T-helper 1 cell treated with Interleukin-12 subunit alpha and Interleukin-12 subunit beta and Interleukin-4 antibody, amounts not matched to agents 30 μg/mL and 1 μg/mL, for 36 hours (primary cell): ENCODE measurements around the gene ST6GALNAC5.

ENCODE experiments used
- H3K27ac Mint-ChIP-seq: one replicate; pipeline ENCODE4 v1.8.0; 2021; ENCODE audit warnings: mild to moderate bottlenecking, mixed read lengths
- H3K27me3 Mint-ChIP-seq: one replicate; pipeline ENCODE4 v1.8.0; 2021; ENCODE audit warnings: low read depth, mixed read lengths
- H3K36me3 Mint-ChIP-seq: one replicate; pipeline ENCODE4 v1.8.0; 2021; ENCODE audit warnings: low read depth, mixed read lengths
- H3K4me1 Mint-ChIP-seq: one replicate; pipeline ENCODE4 v1.8.0; 2021; ENCODE audit warnings: low read depth, mixed read lengths
- H3K4me3 Mint-ChIP-seq: one replicate; pipeline ENCODE4 v1.8.0; 2021; ENCODE audit warnings: mild to moderate bottlenecking, moderate library complexity, mixed read lengths
- H3K9me3 Mint-ChIP-seq: one replicate; pipeline ENCODE4 v1.8.0; 2021; ENCODE audit warnings: mixed read lengths

The ST6GALNAC5 gene

GRCh38 chr1:76881762-76882161, 14.5 kb downstream of the ST6GALNAC5 start:
- Mint-ChIP-seq H3K9me3 (peaks cover 3% of the 10 kb centered on the region), H3K27ac (no peak overlapping the region), H3K36me3 (no peaks in the 10 kb centered on the region), H3K4me3 (no peak overlapping the region), H3K4me1 (no peaks in the 10 kb centered on the region), H3K27me3 (no peaks in the 10 kb centered on the region)

- no peaks in the 10 kb centered on the region for H3K36me3 Mint-ChIP-seq
Measured at GRCh38 chr1:76891931-76892622, 24.8 kb downstream of the ST6GALNAC5 start.

GRCh38 chr1:76892675-76893074, 25.4 kb downstream of the ST6GALNAC5 start:
- Mint-ChIP-seq H3K4me3 (no peak overlapping the region), H3K36me3 (no peaks in the 10 kb centered on the region), H3K27ac (no peak overlapping the region), H3K27me3 (peaks cover 4% of the 10 kb centered on the region), H3K4me1 (no peaks in the 10 kb centered on the region), H3K9me3 (no peaks in the 10 kb centered on the region)

More at GRCh38 chr1:76891931-76892622, 24.8 kb downstream of the ST6GALNAC5 start:
- no peak overlapping the region for H3K27ac Mint-ChIP-seq
- H3K4me1 Mint-ChIP-seq = no peaks in the 10 kb centered on the region
- H3K27me3 Mint-ChIP-seq = peaks cover 4% of the 10 kb centered on the region
- no peak overlapping the region for H3K4me3 Mint-ChIP-seq
- no peaks in the 10 kb centered on the region for H3K9me3 Mint-ChIP-seq

GRCh38 chr1:76901158-76901767, 34.0 kb downstream of the ST6GALNAC5 start:
- Mint-ChIP-seq H3K4me1 (no peaks in the 10 kb centered on the region), H3K27me3 (no peaks in the 10 kb centered on the region), H3K4me3 (no peak overlapping the region), H3K36me3 (no peaks in the 10 kb centered on the region), H3K9me3 (no peaks in the 10 kb centered on the region), H3K27ac (no peak overlapping the region)

- no peaks in the 10 kb centered on the region for H3K27me3 Mint-ChIP-seq
- no peaks in the 10 kb centered on the region for H3K9me3 Mint-ChIP-seq
- H3K36me3 Mint-ChIP-seq = no peaks in the 10 kb centered on the region
- H3K4me1 Mint-ChIP-seq = no peaks in the 10 kb centered on the region
- no peak overlapping the region for H3K4me3 Mint-ChIP-seq
- no peak overlapping the region for H3K27ac Mint-ChIP-seq
Measured at GRCh38 chr1:76905876-76906595, 38.8 kb downstream of the ST6GALNAC5 start.

- Mint-ChIP-seq H3K27ac (no peak overlapping the region), H3K36me3 (no peaks in the 10 kb centered on the region), H3K4me3 (no peak overlapping the region)
Measured at GRCh38 chr1:76909311-76909710, 42.0 kb downstream of the ST6GALNAC5 start.

GRCh38 chr1:76919085-76919484, 51.8 kb downstream of the ST6GALNAC5 start:
- no peaks in the 10 kb centered on the region for H3K9me3 Mint-ChIP-seq
- no peaks in the 10 kb centered on the region for H3K4me1 Mint-ChIP-seq
- H3K27ac Mint-ChIP-seq = no peak overlapping the region
- H3K27me3 Mint-ChIP-seq = peaks cover 3% of the 10 kb centered on the region
- H3K4me3 Mint-ChIP-seq = no peak overlapping the region
- H3K36me3 Mint-ChIP-seq = no peaks in the 10 kb centered on the region

More at GRCh38 chr1:76909311-76909710, 42.0 kb downstream of the ST6GALNAC5 start:
- no peaks in the 10 kb centered on the region for H3K27me3 Mint-ChIP-seq
- H3K4me1 Mint-ChIP-seq = no peaks in the 10 kb centered on the region
- H3K9me3 Mint-ChIP-seq = no peaks in the 10 kb centered on the region

- Mint-ChIP-seq H3K27ac (no peak overlapping the region), H3K27me3 (peaks cover 7% of the 10 kb centered on the region), H3K4me3 (no peak overlapping the region)
Measured at GRCh38 chr1:76921590-76921989, 54.3 kb downstream of the ST6GALNAC5 start.

GRCh38 chr1:76925825-76926224, 58.5 kb downstream of the ST6GALNAC5 start:
- Mint-ChIP-seq H3K4me3 (no peak overlapping the region), H3K27ac (no peak overlapping the region), H3K36me3 (no peaks in the 10 kb centered on the region), H3K9me3 (peaks cover 4% of the 10 kb centered on the region), H3K4me1 (no peaks in the 10 kb centered on the region), H3K27me3 (peaks cover 7% of the 10 kb centered on the region)

More at GRCh38 chr1:76921590-76921989, 54.3 kb downstream of the ST6GALNAC5 start:
- no peaks in the 10 kb centered on the region for H3K9me3 Mint-ChIP-seq
- H3K4me1 Mint-ChIP-seq = no peaks in the 10 kb centered on the region
- H3K36me3 Mint-ChIP-seq = no peaks in the 10 kb centered on the region

GRCh38 chr1:76928522-76928921, 61.2 kb downstream of the ST6GALNAC5 start:
- no peaks in the 10 kb centered on the region for H3K4me1 Mint-ChIP-seq
- H3K4me3 Mint-ChIP-seq = no peak overlapping the region
- H3K36me3 Mint-ChIP-seq = no peaks in the 10 kb centered on the region
- peaks cover 3% of the 10 kb centered on the region for H3K27me3 Mint-ChIP-seq
- H3K9me3 Mint-ChIP-seq = peaks cover 4% of the 10 kb centered on the region
- H3K27ac Mint-ChIP-seq = no peak overlapping the region

- Mint-ChIP-seq H3K27ac (no peak overlapping the region), H3K9me3 (peaks cover 4% of the 10 kb centered on the region), H3K4me3 (no peak overlapping the region), H3K4me1 (no peaks in the 10 kb centered on the region), H3K36me3 (no peaks in the 10 kb centered on the region), H3K27me3 (peaks cover 3% of the 10 kb centered on the region)
Measured at GRCh38 chr1:76929136-76929535, 61.9 kb downstream of the ST6GALNAC5 start.

- H3K36me3 Mint-ChIP-seq = no peaks in the 10 kb centered on the region
- H3K9me3 Mint-ChIP-seq = peaks cover 4% of the 10 kb centered on the region
- H3K4me3 Mint-ChIP-seq = no peak overlapping the region
- no peaks in the 10 kb centered on the region for H3K4me1 Mint-ChIP-seq
- H3K27me3 Mint-ChIP-seq = no peaks in the 10 kb centered on the region
- H3K27ac Mint-ChIP-seq = no peak overlapping the region
Measured at GRCh38 chr1:76933847-76934815, 66.9 kb downstream of the ST6GALNAC5 start.

- Mint-ChIP-seq H3K27me3 (no peaks in the 10 kb centered on the region), H3K36me3 (no peaks in the 10 kb centered on the region), H3K4me1 (no peaks in the 10 kb centered on the region), H3K9me3 (no peaks in the 10 kb centered on the region), H3K27ac (no peak overlapping the region), H3K4me3 (no peak overlapping the region)
Measured at GRCh38 chr1:76938304-76938703, 71.0 kb downstream of the ST6GALNAC5 start.
